OCI-M2 (cell line): Measurements from ENCODE around the gene MYOG.

Experiments used
- DNase-seq: peaks from one replicate; lab custom pipeline; 2025; ENCODE audit not compliant: unreplicated experiment; lab: John Stamatoyannopoulos, UW

Gene MYOG

DNA sequence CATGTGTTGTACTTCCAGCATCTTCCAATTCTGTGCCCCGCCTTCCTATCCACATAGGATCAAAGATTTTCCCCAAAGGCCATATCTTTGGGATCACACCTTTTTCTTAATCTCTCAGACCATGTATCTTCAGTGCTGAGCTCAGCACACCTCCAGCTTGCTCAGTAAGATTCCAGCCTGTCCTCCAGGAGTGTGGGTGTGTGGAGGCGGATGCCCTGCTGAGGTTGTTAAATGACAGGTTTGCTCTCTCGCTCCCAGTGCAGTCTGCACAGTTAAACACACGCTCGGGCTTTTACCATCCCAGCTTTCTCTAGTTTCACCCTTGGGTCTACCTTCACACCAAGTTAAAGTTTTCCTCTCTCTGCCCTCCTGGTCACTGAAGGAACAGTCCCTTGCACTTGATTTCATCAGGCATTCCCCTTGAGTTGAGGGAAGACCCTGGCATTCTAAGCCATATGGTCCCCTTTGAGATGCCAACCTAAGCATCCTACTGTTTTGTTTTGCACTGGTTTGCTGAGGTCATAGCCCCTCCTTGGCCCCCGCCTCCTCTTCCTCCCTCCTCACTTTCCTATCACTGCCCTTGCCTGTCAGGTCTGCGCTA lies 13.7 kb downstream of the MYOG start:
- DNase-seq, result no peak

DNA sequence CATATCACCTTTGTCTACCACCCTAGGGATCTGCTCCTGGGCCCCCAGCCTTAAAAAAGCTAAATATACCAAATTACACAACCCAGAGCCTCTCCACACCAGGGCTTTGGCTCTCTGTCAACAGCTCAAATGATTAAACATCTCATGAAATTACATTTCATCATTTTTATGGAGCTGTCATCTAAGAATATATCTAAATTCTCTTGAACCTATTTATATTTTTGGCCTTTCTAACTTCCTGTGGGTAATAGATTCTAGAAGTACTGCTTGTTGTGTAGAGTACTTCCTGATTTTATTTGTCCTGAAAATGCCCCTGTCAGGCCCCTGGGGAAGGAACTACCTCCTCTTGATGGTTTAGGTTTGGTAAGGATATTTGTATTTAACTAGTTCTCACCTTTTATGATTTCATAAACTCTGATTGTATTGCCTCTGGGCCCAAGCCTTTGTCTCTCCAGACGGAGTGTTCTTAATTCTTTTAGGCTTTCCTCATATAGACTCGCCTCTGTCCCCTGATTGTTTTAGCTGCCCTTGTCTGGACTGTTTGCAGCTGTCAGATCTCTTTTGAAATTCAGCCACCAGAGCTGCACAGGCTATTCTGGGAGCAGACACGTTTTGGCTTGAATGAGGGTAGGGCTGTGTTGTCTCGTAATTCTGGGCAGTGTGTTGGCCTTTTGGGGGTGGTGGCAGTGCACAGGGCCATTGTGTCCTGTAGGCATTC lies 16.6 kb downstream of the MYOG start:
- DNase-seq, result no peak

GRCh38 chr1:203066965-203067364 lies 18.8 kb downstream of the MYOG start:
- no peak for DNase-seq

DNA sequence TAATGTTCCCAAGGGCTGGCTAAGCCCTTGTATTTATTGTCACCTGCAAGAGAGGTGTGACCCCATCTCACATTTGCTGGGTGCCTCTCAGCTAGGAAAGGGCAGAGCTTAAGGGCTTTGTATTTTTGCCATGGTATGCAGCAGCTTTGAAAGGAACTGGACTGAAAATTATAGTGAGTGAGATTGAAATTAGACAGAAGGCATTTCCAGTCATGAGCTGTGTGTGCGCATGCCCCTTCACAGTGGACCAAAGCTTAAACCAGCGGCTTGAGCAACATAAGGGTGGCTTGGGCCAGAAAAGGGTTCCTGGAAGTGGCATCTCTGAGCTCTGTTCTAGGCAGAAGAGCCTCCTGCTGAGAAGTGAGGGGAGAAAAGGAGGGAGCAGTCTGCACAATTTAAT lies 19.8 kb downstream of the MYOG start:
- no peak for DNase-seq

- no peak for DNase-seq
These were observed 20.6 kb downstream of the MYOG start for GRCh38 chr1:203065191-203065590.

DNA sequence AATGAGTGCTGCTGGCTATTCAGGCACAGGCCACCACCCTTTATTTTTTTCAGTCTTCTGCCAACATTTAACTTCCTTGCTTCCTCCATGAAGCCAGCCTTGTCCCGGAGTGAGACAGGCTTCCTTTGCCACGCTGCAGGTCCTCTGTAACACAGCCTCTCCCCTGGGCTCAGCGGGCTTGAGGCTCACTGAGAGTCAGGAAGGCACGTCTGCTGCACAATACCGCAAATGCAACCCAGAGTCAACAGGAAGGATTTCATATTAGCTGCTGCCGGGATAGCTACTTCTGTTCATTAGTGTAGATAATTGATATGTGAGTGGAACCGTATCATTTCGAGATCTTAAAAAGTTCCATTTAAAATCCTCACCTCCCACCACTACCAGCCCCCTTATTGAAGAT lies 22.5 kb downstream of the MYOG start:
- no peak for DNase-seq

GRCh38 chr1:203060115-203060514 lies 25.7 kb downstream of the MYOG start:
- no peak for DNase-seq

- no peak for DNase-seq
These were observed 26.3 kb downstream of the MYOG start for GRCh38 chr1:203059485-203059884.

DNA sequence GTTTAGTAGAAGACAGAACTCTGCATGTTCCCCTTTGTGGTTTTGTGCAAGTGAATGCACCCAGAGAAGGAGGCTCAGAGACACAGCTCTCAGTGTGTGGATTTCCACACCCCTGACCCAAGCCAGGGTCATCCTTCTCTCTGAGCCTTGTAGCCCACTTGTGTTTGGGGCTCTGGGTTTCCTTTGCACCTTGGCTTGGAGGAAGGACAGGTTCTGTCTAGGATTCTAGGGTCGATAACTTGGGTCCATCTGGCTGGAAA lies 27.2 kb downstream of the MYOG start:
- DNase-seq, result no peak

GRCh38 chr1:203057911-203058675 lies 27.7 kb downstream of the MYOG start:
- DNase-seq, result no peak

DNA sequence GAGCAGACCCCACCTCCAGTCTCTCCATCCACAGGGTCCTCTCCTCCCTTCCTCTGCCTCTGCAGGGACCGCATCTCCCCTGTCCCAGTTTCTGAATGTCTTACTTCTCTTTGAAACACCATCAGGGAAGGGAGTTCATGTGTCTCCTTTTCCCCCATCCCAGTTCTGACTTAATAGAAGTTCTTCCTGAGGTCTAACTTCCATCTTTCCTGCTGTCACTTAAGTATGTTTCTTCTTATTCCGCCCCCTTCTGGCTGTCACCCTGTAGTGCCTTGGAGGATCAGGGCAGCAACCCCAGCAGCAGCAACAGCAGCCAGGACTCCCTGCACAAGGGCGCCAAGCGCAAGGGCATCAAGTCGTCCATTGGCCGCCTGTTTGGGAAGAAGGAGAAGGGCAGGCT lies 29.3 kb downstream of the MYOG start:
- DNase-seq, result no peak

DNA sequence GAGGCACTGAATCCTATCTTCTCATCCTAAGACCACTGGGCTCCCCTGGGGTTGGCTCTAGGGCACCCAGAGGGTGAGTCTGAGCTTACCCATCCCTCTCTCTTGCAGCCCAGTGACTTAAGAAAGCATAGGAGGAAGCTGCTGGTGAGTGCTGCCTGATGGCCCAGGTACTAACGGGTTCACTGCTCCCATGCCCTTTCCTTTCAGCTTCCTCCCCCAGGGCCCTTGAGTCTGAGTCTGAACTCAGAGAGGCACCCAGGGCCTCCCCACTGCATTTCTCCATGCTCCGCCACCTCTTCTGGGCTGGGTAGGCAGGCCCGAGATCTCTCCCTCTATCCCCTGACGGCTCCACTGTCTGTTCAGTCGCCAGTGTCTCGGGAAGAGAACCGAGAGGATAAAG lies 29.8 kb downstream of the MYOG start:
- no peak for DNase-seq

DNA sequence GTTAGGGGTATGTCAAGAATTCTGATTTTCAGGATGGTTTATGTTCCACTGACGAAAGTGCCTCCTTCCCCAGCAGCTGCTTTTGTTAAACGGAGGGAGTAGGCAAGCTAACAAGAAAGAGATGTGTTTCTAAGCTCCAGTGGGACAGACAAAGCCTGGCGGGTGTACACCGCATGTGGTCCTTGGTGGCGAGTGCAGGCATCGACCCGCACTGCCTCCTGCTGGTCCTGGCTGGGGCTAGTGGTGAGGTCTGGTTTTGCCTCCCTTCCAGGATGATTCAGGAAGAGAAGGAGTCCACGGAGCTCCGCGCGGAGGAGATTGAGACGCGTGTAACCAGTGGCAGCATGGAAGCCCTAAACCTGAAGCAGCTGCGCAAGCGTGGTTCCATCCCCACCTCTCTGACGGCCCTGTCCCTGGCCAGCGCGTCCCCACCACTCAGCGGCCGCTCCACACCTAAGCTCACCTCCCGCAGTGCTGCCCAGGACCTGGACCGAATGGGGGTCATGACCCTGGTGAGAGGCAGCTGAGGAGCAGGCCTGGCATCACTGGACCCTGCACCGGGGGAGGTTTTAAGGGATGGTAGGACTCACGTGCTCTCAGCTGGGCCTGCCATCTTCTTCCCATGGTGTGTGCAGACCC lies 30.5 kb downstream of the MYOG start:
- no peak for DNase-seq

- no peak for DNase-seq
These were observed 31.2 kb downstream of the MYOG start for GRCh38 chr1:203054642-203055041.

GRCh38 chr1:203054184-203054583 lies 31.6 kb downstream of the MYOG start:
- DNase-seq, result no peak

DNA sequence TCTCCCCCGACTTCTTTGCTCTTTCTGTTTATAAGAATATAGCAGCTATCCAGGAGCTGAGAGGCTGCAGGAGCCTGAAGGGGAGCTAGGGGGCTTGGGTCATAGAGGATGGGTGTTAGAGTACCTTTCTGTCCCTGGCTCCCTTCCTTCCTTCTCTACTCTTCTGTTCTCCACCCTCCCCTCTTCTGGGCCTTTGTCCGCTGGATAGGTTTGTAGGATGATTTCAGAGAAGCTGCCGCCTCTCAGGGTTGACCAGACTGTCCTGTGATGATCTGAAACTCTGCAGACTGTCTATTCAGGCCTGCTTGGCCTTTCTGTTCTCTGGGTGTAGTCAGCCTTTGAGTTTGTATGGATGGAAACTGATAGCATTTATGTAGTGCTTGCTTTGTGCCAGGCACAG lies 33.2 kb downstream of the MYOG start:
- DNase-seq, result no peak

GRCh38 chr1:203051841-203052324 lies 33.9 kb downstream of the MYOG start:
- DNase-seq, result no peak

DNA sequence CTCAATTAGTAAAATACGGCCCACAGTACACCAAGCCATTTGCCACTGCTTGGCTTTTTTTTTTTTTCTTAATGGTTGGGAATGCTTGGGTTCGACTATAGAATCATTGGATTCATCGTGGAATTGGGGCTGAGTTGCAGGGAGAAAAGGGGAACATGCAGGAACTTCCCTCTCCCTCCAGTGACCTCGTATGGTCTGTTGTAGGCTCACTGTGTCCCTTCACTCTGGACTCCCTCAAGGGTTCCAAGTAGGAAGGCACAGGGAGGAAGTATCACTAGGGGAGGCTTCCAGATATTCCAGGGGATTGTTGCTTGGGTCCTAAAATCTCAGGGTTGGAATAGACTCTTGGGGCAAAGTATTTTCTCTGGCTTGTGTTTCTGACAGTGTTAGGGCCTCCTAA lies 35.0 kb downstream of the MYOG start:
- no peak for DNase-seq

DNA sequence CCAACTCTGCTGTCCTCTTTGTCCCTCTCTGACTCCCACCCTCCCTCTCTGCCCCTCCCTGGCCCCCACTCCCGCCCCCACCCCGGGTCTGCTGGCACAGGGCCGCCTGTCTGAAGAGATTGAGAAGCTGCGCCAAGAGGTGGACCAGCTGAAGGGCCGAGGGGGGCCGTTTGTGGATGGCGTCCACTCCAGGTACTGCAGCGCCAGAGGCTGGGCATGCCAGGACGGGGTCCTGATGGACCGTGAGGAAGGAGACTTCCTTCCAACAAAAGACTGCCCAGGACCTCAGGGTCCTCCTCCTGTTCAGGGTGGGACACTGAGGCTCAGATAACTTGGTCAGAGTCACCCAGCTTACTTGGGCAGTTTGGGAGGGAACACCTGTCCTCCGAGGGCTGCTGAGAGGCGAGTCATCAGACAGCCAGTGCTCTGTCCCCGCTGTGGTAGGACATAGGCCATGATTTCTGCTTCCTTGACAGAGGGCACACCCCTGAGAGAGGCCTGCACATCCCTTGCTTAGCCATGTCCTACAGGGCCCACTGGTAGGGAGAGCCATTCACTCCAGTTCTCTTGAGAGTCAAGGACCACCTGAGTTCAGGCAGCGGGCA lies 36.1 kb downstream of the MYOG start:
- DNase-seq, result no peak

DNA sequence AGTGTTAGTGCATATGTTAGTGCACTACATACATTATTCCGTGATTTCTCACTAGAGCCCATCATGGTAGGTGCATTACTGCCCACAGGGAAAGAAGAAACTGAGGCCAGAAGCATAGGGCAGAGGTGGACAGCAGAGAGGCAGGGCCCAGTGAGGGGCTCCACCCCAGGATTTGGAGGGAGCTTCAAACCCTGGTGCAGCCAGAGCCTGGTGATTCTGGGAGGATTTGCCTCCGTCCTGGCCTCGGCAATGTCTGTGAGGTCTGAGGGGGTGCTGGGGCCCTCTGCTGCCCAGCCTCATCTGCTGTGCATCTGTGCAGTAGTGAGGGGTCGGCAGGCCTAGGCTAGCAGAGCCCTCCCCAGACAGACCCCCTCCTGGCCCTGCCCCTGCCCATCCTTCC lies 36.7 kb downstream of the MYOG start:
- DNase-seq, result no peak

DNA sequence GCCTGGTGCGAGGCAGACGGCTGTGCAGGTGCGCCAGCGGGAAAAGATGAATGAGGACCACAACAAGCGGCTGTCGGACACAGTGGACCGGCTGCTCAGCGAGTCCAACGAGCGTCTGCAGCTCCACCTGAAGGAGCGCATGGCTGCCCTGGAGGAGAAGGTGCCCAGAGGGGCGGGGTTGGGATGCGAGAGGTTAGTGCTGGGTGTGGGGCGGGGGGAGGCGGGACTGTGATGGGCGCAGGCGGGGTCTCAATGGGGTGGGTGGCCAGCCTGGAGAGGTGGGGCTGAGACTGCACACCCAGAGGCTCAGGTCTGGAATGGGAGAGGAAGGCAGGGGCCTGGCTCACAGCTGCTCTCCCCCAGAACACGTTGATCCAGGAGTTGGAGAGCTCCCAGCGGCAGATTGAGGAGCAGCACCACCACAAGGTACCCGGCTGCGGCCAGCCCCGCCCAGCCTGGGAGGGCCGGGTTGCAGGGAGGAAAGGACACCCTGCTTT lies 37.2 kb downstream of the MYOG start:
- DNase-seq, result no peak
